GM12878 (cell line): ENCODE results near the gene CD86.

Experiments used
- ATF2 ChIP-seq: IDR thresholded peaks from 2 replicates; pipeline ENCODE4 v1.6.1; 2012; ENCODE audit warnings: low read length, inconsistent platforms
- CTCF ChIP-seq, 3 experiments: IDR thresholded peaks in 2 of 3; conservative IDR thresholded peaks in 1 of 3; 2 replicates each; pipeline ENCODE4 v1.5.1; 2011; ENCODE audit warnings: low read depth in 3 of 3, low read length in 3 of 3, mild to moderate bottlenecking in 3 of 3, control low read depth in 2 of 3, moderate library complexity in 2 of 3, inconsistent platforms in 1 of 3, mixed read lengths in 1 of 3; ENCODE audit not compliant: control insufficient read depth in 2 of 3, insufficient read depth in 1 of 3; ENCODE audit errors: extremely low read depth in 1 of 3
- EZH2 ChIP-seq: IDR thresholded peaks from 2 replicates; pipeline ENCODE4 v1.6.1; 2012; ENCODE audit warnings: low read depth, mild to moderate bottlenecking, control low read depth, inconsistent platforms, low read length, borderline replicate concordance; ENCODE audit not compliant: control insufficient read depth
- IRF5 ChIP-seq: fragments of 450-650 bp; IDR thresholded peaks from 2 replicates; pipeline ENCODE4 v1.6.1; 2017; ENCODE audit warnings: borderline replicate concordance
- NFYB ChIP-seq: IDR thresholded peaks from 2 replicates; pipeline ENCODE4 v1.6.1; 2011; ENCODE audit warnings: low read depth, mild to moderate bottlenecking, low read length, improper control_type of control experiment, moderate library complexity; ENCODE audit not compliant: insufficient read depth
- POLR2AphosphoS5 ChIP-seq: IDR thresholded peaks from 2 replicates; pipeline ENCODE4 v1.6.1; 2011; ENCODE audit warnings: mild to moderate bottlenecking, low read length, inconsistent platforms
- RCOR1 ChIP-seq: conservative IDR thresholded peaks from 2 replicates; pipeline ENCODE4 v1.6.1; 2012; ENCODE audit warnings: low read depth, low read length, improper control_type of control experiment
- RFX5 ChIP-seq: IDR thresholded peaks from 2 replicates; pipeline ENCODE4 v1.6.1; 2011; ENCODE audit warnings: low read depth, low read length, improper control_type of control experiment
- SREBF2 ChIP-seq: IDR thresholded peaks from 2 replicates; pipeline ENCODE4 v1.6.1; 2012; ENCODE audit warnings: mild to moderate bottlenecking, low read length

- no peak for TF ChIP-seq POLR2AphosphoS5
- TF ChIP-seq CTCF (IDR thresholded peaks at IDR 0.05 in 2 of 3, conservative IDR thresholded peaks at IDR 0.05 in 1 of 3; ENCODE audit: control insufficient read depth in 2 of 3, extremely low read depth in 1 of 3, insufficient read depth in 1 of 3, low read depth in 3 of 3, low read length in 3 of 3), result no peak
- no peak for TF ChIP-seq RFX5
- no peak for TF ChIP-seq ATF2
- no peak for TF ChIP-seq SREBF2
- no peak for TF ChIP-seq NFYB
- TF ChIP-seq RCOR1, result no peak
- TF ChIP-seq IRF5, result no peak
- no peak for TF ChIP-seq EZH2
Observed at GRCh38 chr3:122123850-122124249, 68.7 kb downstream of the CD86 start.
